Measurements from ENCODE around the gene KAT6B. TPM values are rescaled to one million over a fixed set of nuclear protein-coding genes. Genes with fewer than 3 reads are reported as not detected.

KAT6B gene
- total and polyA plus RNA-seq, 2 experiments from 2014 or later = 7.7 to 12.4 TPM

- H4K20me1 ChIP-seq (ENCODE audit: insufficient read depth) = no peaks in the 10 kb centered on the region
- H2AFZ ChIP-seq = no peak overlapping the region
- H3K4me2 ChIP-seq (ENCODE audit: unreplicated experiment) = no peak overlapping the region
- H3K36me3 ChIP-seq (ENCODE audit: low read depth) = no peaks in the 10 kb centered on the region
- in situ Hi-C loops (cut with MboI) = no loop called here
- peaks cover 60% of the 10 kb centered on the region for H3K4me1 ChIP-seq (ENCODE audit: insufficient read depth)
- DNase-seq = no peak
- 37 to 44% methylated on average over 2 of the region's 2 CpGs for WGBS, 2 experiments (ENCODE audit: low coverage in 1 of 2, low lambda C conversion rate in 2 of 2, missing lambda C conversion rate in 2 of 2)
- H3K79me2 ChIP-seq (ENCODE audit: insufficient read depth) = peaks cover 72% of the 10 kb centered on the region
- H3F3A ChIP-seq (ENCODE audit: insufficient read depth) = peaks cover 64% of the 10 kb centered on the region
- TF ChIP-seq EZH2phosphoT487 (IDR thresholded peaks at IDR 0.05; ENCODE audit: insufficient read depth, low read depth) (no peak), EZH2 (IDR thresholded peaks at IDR 0.05; ENCODE audit: insufficient read depth, poor library complexity, severe bottlenecking) (no peak)
- no peak overlapping the region for H3K27ac ChIP-seq
- H3K9ac ChIP-seq = no peak overlapping the region
- H3K27me3 ChIP-seq (replicated peaks; ENCODE audit: insufficient read depth) = no peaks in the 10 kb centered on the region
- no peaks in the 10 kb centered on the region for H3K9me3 ChIP-seq (ENCODE audit: low read depth)
- no peak overlapping the region for H3K4me3 ChIP-seq
- no peaks in the 10 kb centered on the region for H3K9me2 ChIP-seq (ENCODE audit: insufficient read depth)
Observed at GRCh38 chr10:74921744-74922143, 95.3 kb downstream of the KAT6B start.

GRCh38 chr10:74922921-74923320 is 96.5 kb downstream of the KAT6B start:
- Histone ChIP-seq H3K79me2 (ENCODE audit: insufficient read depth) (peaks cover 80% of the 10 kb centered on the region), H3K9ac (no peak overlapping the region), H3K4me1 (ENCODE audit: insufficient read depth) (peaks cover 54% of the 10 kb centered on the region), H2AFZ (no peak overlapping the region), H3K27me3 (replicated peaks; ENCODE audit: insufficient read depth) (no peaks in the 10 kb centered on the region), H3K4me3 (no peak overlapping the region), H3F3A (ENCODE audit: insufficient read depth) (peaks cover 53% of the 10 kb centered on the region), H3K4me2 (ENCODE audit: unreplicated experiment) (peak overlapping the region; percentile 84), H3K27ac (no peak overlapping the region), H3K9me3 (ENCODE audit: low read depth) (no peaks in the 10 kb centered on the region), H3K9me2 (ENCODE audit: insufficient read depth) (no peaks in the 10 kb centered on the region), H4K20me1 (ENCODE audit: insufficient read depth) (no peaks in the 10 kb centered on the region), H3K36me3 (ENCODE audit: low read depth) (no peaks in the 10 kb centered on the region)
- in situ Hi-C loops (cut with MboI) = no loop called here
- 64 to 68% methylated on average over 1 of the region's 1 CpG for WGBS, 2 experiments (ENCODE audit: low coverage in 1 of 2, low lambda C conversion rate in 2 of 2, missing lambda C conversion rate in 2 of 2)
- peak; percentile 45 for DNase-seq
- TF ChIP-seq EZH2phosphoT487 (IDR thresholded peaks at IDR 0.05; ENCODE audit: insufficient read depth, low read depth) (no peak), EZH2 (IDR thresholded peaks at IDR 0.05; ENCODE audit: insufficient read depth, poor library complexity, severe bottlenecking) (no peak)

- peaks cover 53% of the 10 kb centered on the region for H3F3A ChIP-seq (ENCODE audit: insufficient read depth)
- TF ChIP-seq EZH2phosphoT487 (IDR thresholded peaks at IDR 0.05; ENCODE audit: insufficient read depth, low read depth) = no peak
- TF ChIP-seq EZH2 (IDR thresholded peaks at IDR 0.05; ENCODE audit: insufficient read depth, poor library complexity, severe bottlenecking) = no peak
- H3K27me3 ChIP-seq (replicated peaks; ENCODE audit: insufficient read depth) = no peaks in the 10 kb centered on the region
- H3K9me3 ChIP-seq (ENCODE audit: low read depth) = no peaks in the 10 kb centered on the region
- H3K9me2 ChIP-seq (ENCODE audit: insufficient read depth) = no peaks in the 10 kb centered on the region
- in situ Hi-C loops (cut with MboI) = no loop called here
- no peaks in the 10 kb centered on the region for H4K20me1 ChIP-seq (ENCODE audit: insufficient read depth)
- no peak overlapping the region for H3K9ac ChIP-seq
- H3K27ac ChIP-seq = peak overlapping the region; percentile 81
- no peak overlapping the region for H2AFZ ChIP-seq
- WGBS, 2 experiments (ENCODE audit: low coverage in 1 of 2, low lambda C conversion rate in 2 of 2, missing lambda C conversion rate in 2 of 2) = 51 to 53% methylated on average over 4 of the region's 4 CpGs
- H3K4me3 ChIP-seq = peak overlapping the region; percentile 55; the same call in 1 of the 2 replicates
- peak; percentile 32 for DNase-seq
- H3K79me2 ChIP-seq (ENCODE audit: insufficient read depth) = peaks cover 79% of the 10 kb centered on the region
- H3K4me1 ChIP-seq (ENCODE audit: insufficient read depth) = peaks cover 54% of the 10 kb centered on the region
- H3K36me3 ChIP-seq (ENCODE audit: low read depth) = no peaks in the 10 kb centered on the region
- peak overlapping the region; percentile 84 for H3K4me2 ChIP-seq (ENCODE audit: unreplicated experiment)
Observed at GRCh38 chr10:74923556-74923955, 97.2 kb downstream of the KAT6B start.

- peak; percentile 94 for DNase-seq
- Histone ChIP-seq H3K9ac (peak overlapping the region; percentile 24), H4K20me1 (ENCODE audit: insufficient read depth) (no peaks in the 10 kb centered on the region), H3K36me3 (ENCODE audit: low read depth) (no peaks in the 10 kb centered on the region), H3K4me3 (peak overlapping the region; percentile 55), H3K79me2 (ENCODE audit: insufficient read depth) (peaks cover 71% of the 10 kb centered on the region), H3F3A (ENCODE audit: insufficient read depth) (peaks cover 62% of the 10 kb centered on the region), H3K9me2 (ENCODE audit: insufficient read depth) (no peaks in the 10 kb centered on the region), H3K4me2 (ENCODE audit: unreplicated experiment) (peak overlapping the region; percentile 84), H3K27ac (peak overlapping the region; percentile 81), H3K9me3 (ENCODE audit: low read depth) (no peaks in the 10 kb centered on the region), H3K4me1 (ENCODE audit: insufficient read depth) (peaks cover 63% of the 10 kb centered on the region), H2AFZ (no peak overlapping the region), H3K27me3 (replicated peaks; ENCODE audit: insufficient read depth) (no peaks in the 10 kb centered on the region)
- 0 to 2% methylated on average over 5 of the region's 5 CpGs for WGBS, 2 experiments (ENCODE audit: low coverage in 1 of 2, low lambda C conversion rate in 2 of 2, missing lambda C conversion rate in 2 of 2)
- in situ Hi-C loops (cut with MboI) = no loop called here
- TF ChIP-seq EZH2 (IDR thresholded peaks at IDR 0.05; ENCODE audit: insufficient read depth, poor library complexity, severe bottlenecking) (no peak), EZH2phosphoT487 (IDR thresholded peaks at IDR 0.05; ENCODE audit: insufficient read depth, low read depth) (no peak)
Observed at GRCh38 chr10:74924251-74924963, 98.0 kb downstream of the KAT6B start.
